GM19397 (cell line): ENCODE data around the gene RPA1.

Source experiments
- ATAC-seq: cut with Tn5 transposase; IDR thresholded peaks from one replicate; pipeline ENCODE4 v1.9.1; 2021; ENCODE audit warnings: mild to moderate bottlenecking, moderate library complexity; ENCODE audit not compliant: unreplicated experiment

RPA1 gene

GRCh38 chr17:1907909-1908698, 78.3 kb downstream of the RPA1 start:
- no peak for ATAC-seq

GRCh38 chr17:1908699-1909309, 79.0 kb downstream of the RPA1 start:
- ATAC-seq, result no peak

- no peak for ATAC-seq
These were observed 80.2 kb downstream of the RPA1 start for GRCh38 chr17:1909985-1910384.

- no peak for ATAC-seq
These were observed 82.3 kb downstream of the RPA1 start for GRCh38 chr17:1912146-1912545.

- ATAC-seq, result no peak
These were observed 83.9 kb downstream of the RPA1 start for GRCh38 chr17:1913702-1914101.

GRCh38 chr17:1914661-1915083, 84.9 kb downstream of the RPA1 start:
- ATAC-seq, result no peak

- no peak for ATAC-seq
These were observed 86.1 kb downstream of the RPA1 start for GRCh38 chr17:1915889-1916288.

- no peak for ATAC-seq
These were observed 86.5 kb downstream of the RPA1 start for GRCh38 chr17:1916316-1916715.

- no peak for ATAC-seq
These were observed 87.3 kb downstream of the RPA1 start for GRCh38 chr17:1916963-1917715.

GRCh38 chr17:1918346-1919162, 88.7 kb downstream of the RPA1 start:
- no peak for ATAC-seq

- no peak for ATAC-seq
These were observed 89.4 kb downstream of the RPA1 start for GRCh38 chr17:1919201-1919600.

GRCh38 chr17:1920948-1921351, 91.1 kb downstream of the RPA1 start:
- no peak for ATAC-seq

GRCh38 chr17:1928976-1929375, 99.2 kb downstream of the RPA1 start:
- no peak for ATAC-seq

GRCh38 chr17:1930337-1930645, 100.5 kb downstream of the RPA1 start:
- no peak for ATAC-seq

- ATAC-seq, result no peak
These were observed 102.2 kb downstream of the RPA1 start for GRCh38 chr17:1931844-1932579.

GRCh38 chr17:1933875-1934715, 104.3 kb downstream of the RPA1 start:
- ATAC-seq, result no peak

GRCh38 chr17:1934901-1935300, 105.1 kb downstream of the RPA1 start:
- ATAC-seq, result no peak

GRCh38 chr17:1936766-1937165, 107.0 kb downstream of the RPA1 start:
- no peak for ATAC-seq

GRCh38 chr17:1937461-1937860, 107.7 kb downstream of the RPA1 start:
- ATAC-seq, result no peak
